ENCODE data around the gene FBXL5. TPM values are rescaled to one million over a fixed set of nuclear protein-coding genes. Genes with fewer than 3 reads are reported as not detected.

FBXL5 gene
- total RNA-seq, 1 experiment from 2014 or later, result 26.2 TPM

- no peaks in the 10 kb centered on the region for H3K9me3 ChIP-seq
- no peak for DNase-seq
- H3K27me3 ChIP-seq, result no peaks in the 10 kb centered on the region
- H3K4me3 ChIP-seq, result no peak overlapping the region
- H3K36me3 ChIP-seq, result no peaks in the 10 kb centered on the region
These were observed 96.6 kb downstream of the FBXL5 start for GRCh38 chr4:15558561-15558960.

- no peaks in the 10 kb centered on the region for H3K9me3 ChIP-seq
- no peaks in the 10 kb centered on the region for H3K36me3 ChIP-seq
- H3K27me3 ChIP-seq, result no peaks in the 10 kb centered on the region
- no peak for DNase-seq
- no peak overlapping the region for H3K4me3 ChIP-seq
These were observed 97.2 kb downstream of the FBXL5 start for GRCh38 chr4:15557786-15558550.

- H3K27me3 ChIP-seq, result no peaks in the 10 kb centered on the region
- no peaks in the 10 kb centered on the region for H3K9me3 ChIP-seq
- no peak for DNase-seq
- H3K36me3 ChIP-seq, result no peaks in the 10 kb centered on the region
- H3K4me3 ChIP-seq, result no peak overlapping the region
These were observed 98.6 kb downstream of the FBXL5 start for GRCh38 chr4:15556511-15557092.

Other genes starting within 250 kb of the FBXL5 start
- gene C1QTNF7, start 227.3 kb downstream of the FBXL5 start, total RNA-seq (2014; rRNA removed; shearing (Covaris generic); ENCODE audit: low replicate concordance), result not detected in 2 replicates
- 1.2 and 1.8 TPM in 2 replicates for gene CC2D2A, start 185.5 kb downstream of the FBXL5 start, total RNA-seq (2014; rRNA removed; shearing (Covaris generic); ENCODE audit: low replicate concordance)
- 10.2 and 22.6 TPM in 2 replicates for gene FAM200B, start 26.5 kb upstream of the FBXL5 start, total RNA-seq (2014; rRNA removed; shearing (Covaris generic); ENCODE audit: low replicate concordance)
- 2.0 and 3.3 TPM in 2 replicates for gene BST1, start 47.7 kb upstream of the FBXL5 start, total RNA-seq (2014; rRNA removed; shearing (Covaris generic); ENCODE audit: low replicate concordance)
- not detected in 2 replicates for gene CD38, start 123.0 kb upstream of the FBXL5 start, total RNA-seq (2014; rRNA removed; shearing (Covaris generic); ENCODE audit: low replicate concordance)